Neutrophil (primary cell): ENCODE measurements around the gene NKX1-2.

Source experiments
- H3K27ac ChIP-seq: fragments of 200-600 bp; sonication (generic); 2 replicates; pipeline ENCODE4 v1.5.1; 2016; ENCODE audit warnings: mild to moderate bottlenecking, moderate library complexity
- H3K27me3 ChIP-seq: fragments of 200-600 bp; sonication (generic); 2 replicates; pipeline ENCODE4 v1.6.0; 2016; ENCODE audit warnings: mild to moderate bottlenecking
- H3K36me3 ChIP-seq: fragments of 200-600 bp; sonication (generic); 2 replicates; pipeline ENCODE4 v1.5.1; 2017
- H3K4me1 ChIP-seq, 2 experiments: fragments of 200-600 bp in 1 of 2; sonication (generic) in 1 of 2; 1 replicate in 1 of 2; 2 replicates in 1 of 2; pipeline versions ENCODE4 v1.5.1 to v1.6.1; 2013 to 2016; ENCODE audit warnings: low read depth in 1 of 2, low read length in 1 of 2, mild to moderate bottlenecking in 1 of 2, moderate library complexity in 1 of 2; ENCODE audit not compliant: control insufficient read depth in 1 of 2, insufficient read depth in 1 of 2
- H3K4me3 ChIP-seq, 2 experiments: fragments of 200-600 bp in 1 of 2; sonication (generic) in 1 of 2; 1 replicate in 1 of 2; 2 replicates in 1 of 2; pipeline ENCODE4 v1.5.1; 2013 to 2016; ENCODE audit warnings: low read depth in 1 of 2, low read length in 1 of 2, mild to moderate bottlenecking in 1 of 2, moderate library complexity in 1 of 2
- H3K9me3 ChIP-seq: fragments of 200-600 bp; sonication (generic); 2 replicates; pipeline ENCODE4 v1.5.1; 2016
- TF ChIP-seq, protein P1 (sequence below): fragments of 200-600 bp; sonication (generic); IDR thresholded peaks from 2 replicates; pipeline ENCODE4 v1.5.1; 2016; ENCODE audit warnings: antibody characterized with exemption

The NKX1-2 gene

DNA sequence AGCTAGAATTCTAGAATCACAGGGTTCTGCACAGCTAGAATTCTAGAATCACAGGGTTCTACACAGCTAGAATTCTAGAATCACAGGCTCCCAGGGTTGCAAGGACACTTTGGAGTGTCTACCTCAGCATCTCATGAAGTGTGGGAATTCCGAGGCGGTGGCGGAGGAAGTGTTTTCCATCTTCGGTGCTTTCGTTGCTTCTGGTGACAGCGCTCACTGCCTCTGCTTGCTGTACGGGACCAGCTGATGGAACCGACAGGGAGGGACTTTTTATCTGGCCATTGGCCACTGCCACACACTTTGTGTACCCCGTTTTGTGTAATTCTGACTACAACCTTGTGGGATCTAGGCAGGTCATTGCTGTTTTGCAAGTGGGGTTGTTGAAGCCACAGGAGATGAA, 41.3 kb upstream of the NKX1-2 start:
- no peak overlapping the region for H3K4me3 ChIP-seq
- H3K4me1 ChIP-seq, result peaks cover 6 to 12% of the 10 kb centered on the region in 2 experiments
- H3K36me3 ChIP-seq, result no peaks in the 10 kb centered on the region
- H3K9me3 ChIP-seq, result no peaks in the 10 kb centered on the region
- no peak overlapping the region for H3K27ac ChIP-seq
- TF ChIP-seq, protein P1, sequence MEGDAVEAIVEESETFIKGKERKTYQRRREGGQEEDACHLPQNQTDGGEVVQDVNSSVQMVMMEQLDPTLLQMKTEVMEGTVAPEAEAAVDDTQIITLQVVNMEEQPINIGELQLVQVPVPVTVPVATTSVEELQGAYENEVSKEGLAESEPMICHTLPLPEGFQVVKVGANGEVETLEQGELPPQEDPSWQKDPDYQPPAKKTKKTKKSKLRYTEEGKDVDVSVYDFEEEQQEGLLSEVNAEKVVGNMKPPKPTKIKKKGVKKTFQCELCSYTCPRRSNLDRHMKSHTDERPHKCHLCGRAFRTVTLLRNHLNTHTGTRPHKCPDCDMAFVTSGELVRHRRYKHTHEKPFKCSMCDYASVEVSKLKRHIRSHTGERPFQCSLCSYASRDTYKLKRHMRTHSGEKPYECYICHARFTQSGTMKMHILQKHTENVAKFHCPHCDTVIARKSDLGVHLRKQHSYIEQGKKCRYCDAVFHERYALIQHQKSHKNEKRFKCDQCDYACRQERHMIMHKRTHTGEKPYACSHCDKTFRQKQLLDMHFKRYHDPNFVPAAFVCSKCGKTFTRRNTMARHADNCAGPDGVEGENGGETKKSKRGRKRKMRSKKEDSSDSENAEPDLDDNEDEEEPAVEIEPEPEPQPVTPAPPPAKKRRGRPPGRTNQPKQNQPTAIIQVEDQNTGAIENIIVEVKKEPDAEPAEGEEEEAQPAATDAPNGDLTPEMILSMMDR, result no peak
- peaks cover 6% of the 10 kb centered on the region for H3K27me3 ChIP-seq

DNA sequence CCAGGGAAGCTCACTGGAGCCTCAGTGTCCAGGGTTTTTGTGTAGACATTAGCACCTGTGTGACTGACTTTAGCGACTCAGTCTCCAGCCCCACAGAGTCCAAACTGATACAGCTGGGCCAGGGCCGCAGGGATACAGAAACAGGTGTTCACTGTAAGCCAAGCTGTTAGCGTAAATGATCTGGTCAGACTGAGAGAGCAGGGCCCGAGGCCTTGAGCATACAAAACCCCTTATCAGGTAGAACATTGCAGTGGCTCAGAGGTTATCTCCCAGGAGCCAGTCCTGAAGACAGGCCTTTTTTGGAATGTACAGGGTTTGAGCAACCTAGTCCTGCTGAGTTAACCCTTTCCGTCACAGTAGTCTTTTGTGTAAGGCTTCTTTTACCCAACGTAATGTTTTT, 36.8 kb upstream of the NKX1-2 start:
- TF ChIP-seq, protein P1, result no peak
- Histone ChIP-seq H3K27ac (no peak overlapping the region), H3K9me3 (no peaks in the 10 kb centered on the region), H3K4me3 (no peak overlapping the region), H3K36me3 (no peaks in the 10 kb centered on the region), H3K27me3 (no peaks in the 10 kb centered on the region), H3K4me1 (no peaks in the 10 kb centered on the region)

DNA sequence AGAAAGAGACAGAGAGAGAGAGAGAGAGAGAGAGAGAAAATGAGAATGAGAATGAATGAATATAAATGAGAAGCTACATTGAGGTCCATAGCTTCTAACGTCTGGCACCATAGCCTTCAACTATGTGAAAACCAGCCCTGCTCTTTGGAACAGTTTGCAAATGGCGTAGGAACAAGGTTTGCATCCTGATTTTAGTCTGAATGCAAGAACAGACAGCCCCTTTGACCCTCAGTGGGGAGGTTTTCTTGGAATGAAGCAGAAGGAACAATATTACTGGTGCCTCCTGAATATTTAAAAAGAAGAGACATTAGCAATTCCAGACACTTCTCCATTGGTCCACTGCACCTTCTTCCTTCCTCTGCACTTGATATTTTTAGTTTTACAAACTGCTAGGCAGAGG, 34.8 kb upstream of the NKX1-2 start:
- Histone ChIP-seq H3K27me3 (no peaks in the 10 kb centered on the region), H3K4me1 (no peaks in the 10 kb centered on the region), H3K36me3 (no peaks in the 10 kb centered on the region), H3K9me3 (no peaks in the 10 kb centered on the region), H3K4me3 (no peak overlapping the region), H3K27ac (no peak overlapping the region)
- TF ChIP-seq, protein P1, result no peak

DNA sequence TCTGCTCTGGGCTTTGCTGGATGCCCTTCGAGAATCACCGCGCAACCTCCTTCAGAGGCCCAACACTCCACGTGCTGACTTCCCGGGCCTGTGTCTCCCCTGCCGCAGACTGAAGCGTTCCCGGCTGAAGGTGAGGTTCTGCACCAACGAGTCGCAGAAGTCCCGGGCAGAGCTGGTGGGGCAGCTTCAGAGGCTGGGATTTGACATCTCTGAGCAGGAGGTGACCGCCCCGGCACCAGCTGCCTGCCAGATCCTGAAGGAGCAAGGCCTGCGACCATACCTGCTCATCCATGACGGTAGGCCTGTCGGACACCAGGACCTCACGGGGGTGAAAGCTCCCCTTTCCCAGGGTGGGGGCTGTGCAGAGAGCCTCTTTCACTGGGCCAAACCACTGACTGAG, 34.2 kb upstream of the NKX1-2 start:
- Histone ChIP-seq H3K36me3 (no peaks in the 10 kb centered on the region), H3K27ac (no peak overlapping the region), H3K9me3 (no peaks in the 10 kb centered on the region), H3K4me1 (no peaks in the 10 kb centered on the region), H3K4me3 (no peak overlapping the region), H3K27me3 (no peaks in the 10 kb centered on the region)
- TF ChIP-seq, protein P1, result no peak

DNA sequence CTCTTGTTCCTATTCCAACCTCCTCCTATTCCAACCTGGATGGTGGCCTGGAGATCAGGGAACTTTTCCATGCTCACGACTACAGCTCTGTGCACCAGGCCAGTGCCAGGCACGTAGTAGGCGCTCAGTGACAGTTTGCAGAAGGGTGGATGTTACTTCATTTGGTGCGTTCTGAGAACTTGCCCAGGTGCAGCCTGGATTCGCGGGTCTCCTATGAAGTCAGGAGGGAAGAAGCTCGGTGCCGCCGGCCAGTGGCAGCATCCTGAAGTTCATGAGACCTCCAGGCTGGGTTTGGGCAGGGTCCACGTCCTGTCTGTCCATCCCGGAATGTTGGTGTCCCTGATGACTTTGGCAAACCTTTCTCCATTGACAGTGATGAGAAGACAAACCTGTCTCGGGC, 33.0 kb upstream of the NKX1-2 start:
- TF ChIP-seq, protein P1, result no peak
- Histone ChIP-seq H3K36me3 (no peaks in the 10 kb centered on the region), H3K4me3 (no peak overlapping the region), H3K9me3 (no peaks in the 10 kb centered on the region), H3K27ac (no peak overlapping the region), H3K27me3 (no peaks in the 10 kb centered on the region), H3K4me1 (no peaks in the 10 kb centered on the region)

DNA sequence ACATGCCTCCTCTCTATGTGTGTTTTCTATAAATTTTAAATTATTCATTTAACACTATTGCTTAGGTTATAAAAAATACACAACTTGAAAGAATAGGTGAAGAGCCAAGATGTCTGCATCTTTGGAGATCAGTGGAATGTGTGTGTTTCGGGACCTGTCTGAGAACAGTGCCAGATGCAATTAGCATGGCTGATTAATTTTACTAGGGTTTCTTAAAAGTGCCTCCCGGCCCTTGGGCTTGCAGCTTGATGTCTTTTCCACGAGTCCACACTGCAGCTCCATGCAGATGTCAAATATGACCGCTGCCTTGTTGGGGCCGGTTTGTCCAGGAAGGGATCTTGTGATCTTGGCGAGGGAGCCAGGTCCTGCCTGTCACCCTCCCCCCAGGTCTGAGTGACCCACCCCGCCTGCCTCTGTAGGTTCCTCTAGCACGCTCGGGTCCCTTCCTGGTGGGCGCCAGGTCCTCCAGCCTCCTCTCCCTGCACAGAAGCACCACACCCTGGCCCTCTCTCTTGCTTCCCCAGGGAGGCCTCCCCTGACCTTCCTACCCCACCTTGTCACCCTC, 32.5 kb upstream of the NKX1-2 start:
- no peak overlapping the region for H3K4me3 ChIP-seq
- no peaks in the 10 kb centered on the region for H3K9me3 ChIP-seq
- no peaks in the 10 kb centered on the region for H3K27me3 ChIP-seq
- no peak overlapping the region for H3K27ac ChIP-seq
- no peaks in the 10 kb centered on the region for H3K36me3 ChIP-seq
- H3K4me1 ChIP-seq, result no peaks in the 10 kb centered on the region
- TF ChIP-seq, protein P1, result no peak
